Activated CD8-positive, alpha-beta memory T cell treated with anti-CD3 and anti-CD28 coated beads for 48 hours (primary cell): Measurements from ENCODE around the gene TPCN2.

ENCODE experiments used
- DNase-seq, 3 experiments: peaks; one replicate each; pipeline ENCODE4 v3.0.0-alpha.2; 2020; ENCODE audit warnings: low read depth in 2 of 3, low spot score in 2 of 3

The TPCN2 gene

GRCh38 chr11:69163842-69164241 lies 115.1 kb downstream of the TPCN2 start:
- DNase-seq: no peak

GRCh38 chr11:69164824-69165223 lies 116.1 kb downstream of the TPCN2 start:
- DNase-seq: no peak

- DNase-seq: no peak
Measured at GRCh38 chr11:69165775-69166174, 117.0 kb downstream of the TPCN2 start.

- DNase-seq: peak in 2 of 3 experiments; percentile 16 to 36
Measured at GRCh38 chr11:69166218-69167115, 117.7 kb downstream of the TPCN2 start.

- no peak for DNase-seq
Measured at GRCh38 chr11:69167130-69167915, 118.6 kb downstream of the TPCN2 start.

- no peak for DNase-seq
Measured at GRCh38 chr11:69167916-69168691, 119.4 kb downstream of the TPCN2 start.

- DNase-seq: no peak
Measured at GRCh38 chr11:69169479-69169878, 120.7 kb downstream of the TPCN2 start.

GRCh38 chr11:69170704-69171103 lies 122.0 kb downstream of the TPCN2 start:
- DNase-seq: no peak

- no peak for DNase-seq
Measured at GRCh38 chr11:69171476-69172240, 122.9 kb downstream of the TPCN2 start.

- DNase-seq: no peak
Measured at GRCh38 chr11:69172674-69173073, 123.9 kb downstream of the TPCN2 start.

- no peak for DNase-seq
Measured at GRCh38 chr11:69173331-69173730, 124.6 kb downstream of the TPCN2 start.

- no peak for DNase-seq
Measured at GRCh38 chr11:69173925-69174581, 125.3 kb downstream of the TPCN2 start.

GRCh38 chr11:69174841-69175240 lies 126.1 kb downstream of the TPCN2 start:
- DNase-seq: no peak

- DNase-seq: no peak
Measured at GRCh38 chr11:69178819-69179482, 130.2 kb downstream of the TPCN2 start.

GRCh38 chr11:69180226-69180625 lies 131.5 kb downstream of the TPCN2 start:
- no peak for DNase-seq

- no peak for DNase-seq
Measured at GRCh38 chr11:69180726-69181125, 132.0 kb downstream of the TPCN2 start.

- DNase-seq: no peak
Measured at GRCh38 chr11:69183613-69184012, 134.9 kb downstream of the TPCN2 start.
